HCT116 (cell line): ENCODE data around the gene TBK1. TPM values are rescaled to one million over a fixed set of nuclear protein-coding genes. Genes with fewer than 3 reads are reported as not detected.

Source experiments
- ATAC-seq: fragments of 200-7000 bp; cut with Tn5 transposase; 2 replicates; pipeline ENCODE4 v1.9.1; 2020; ENCODE audit warnings: mild to moderate bottlenecking, moderate library complexity
- BruUV-seq: library from RNA; stranded (reverse); fragments of 400-500 nt; replicated peaks from 2 replicates; lab custom pipeline; 2021; lab: Mats Ljungman, UMichigan
- CTCF ChIA-PET: fragments of 300-600 bp; sonication (Branson Sonifier 250); formaldehyde crosslinking; loops from one replicate; lab custom pipeline; 2021; ENCODE audit warnings: antibody characterized with exemption; lab: Charles Lee
- POLR2A ChIA-PET: fragments of 300-600, 350-600 bp; sonication (Branson Sonifier 250); formaldehyde crosslinking; loops from one replicate; lab custom pipeline; 2021; ENCODE audit warnings: antibody characterized with exemption; lab: Charles Lee
- RAD21 ChIA-PET, 2 experiments: fragments of 300-600 bp; sonication (Branson Sonifier 250); formaldehyde crosslinking; loops; one replicate each; lab custom pipeline; 2023; ENCODE audit warnings: low total read pairs in 2 of 2; ENCODE audit not compliant: uncharacterized antibody in 2 of 2, unreplicated experiment in 2 of 2, low non-redundant PET in 1 of 2; lab: Charles Lee
- DNase-seq: peaks from one replicate; pipeline ENCODE4 v3.0.0-alpha.2; 2010; ENCODE audit warnings: low read depth, low spot score
- H2AFZ ChIP-seq: fragments of 200-600 bp; shearing (Covaris generic), sonication (generic); 2 replicates; pipeline ENCODE4 v1.6.1; 2017; ENCODE audit warnings: low read depth, mixed run types, mixed read lengths, antibody characterized with exemption, low read length; ENCODE audit not compliant: poor library complexity, severe bottlenecking
- H3K27ac ChIP-seq: 2 replicates; pipeline ENCODE4 v1.5.1; 2012; ENCODE audit warnings: low read depth, low read length
- H3K27me3 ChIP-seq: fragments of 200-600 bp; sonication (generic); 2 replicates; pipeline ENCODE4 v1.6.1; 2016; ENCODE audit warnings: mixed run types, low read length, mixed read lengths; ENCODE audit not compliant: insufficient read depth
- H3K36me3 ChIP-seq, 2 experiments: fragments of 200-500 bp in 1 of 2; fragments of 200-600 bp in 1 of 2; sonication (Bioruptor generic) in 1 of 2; sonication (generic) in 1 of 2; 2 replicates each; pipeline versions ENCODE4 v1.5.1 to v1.6.1; 2014 to 2016; ENCODE audit warnings: low read length in 2 of 2, inconsistent platforms in 1 of 2, mixed read lengths in 1 of 2, mixed run types in 1 of 2; ENCODE audit not compliant: insufficient read depth in 2 of 2, control insufficient read depth in 1 of 2
- H3K4me1 ChIP-seq, 2 experiments: fragments of 200-600 bp in 1 of 2; sonication (generic) in 1 of 2; 2 replicates each; pipeline versions ENCODE4 v1.5.1 to v1.6.1; 2012 to 2017; ENCODE audit warnings: low read length in 2 of 2, inconsistent platforms in 1 of 2, mild to moderate bottlenecking in 1 of 2, mixed read lengths in 1 of 2, mixed run types in 1 of 2, moderate library complexity in 1 of 2; ENCODE audit not compliant: insufficient read depth in 2 of 2, control insufficient read depth in 1 of 2
- H3K4me2 ChIP-seq: fragments of 200-600 bp; sonication (generic); 2 replicates; pipeline ENCODE4 v1.6.1; 2017; ENCODE audit warnings: mixed run types, low read length, mixed read lengths
- H3K4me3 ChIP-seq, 2 experiments: fragments of 200-600 bp in 1 of 2; sonication (generic) in 1 of 2; replicated peaks in 1 of 2; 2 replicates each; pipeline ENCODE4 v1.5.1; 2011 to 2016; ENCODE audit warnings: low read length in 2 of 2, control low read depth in 1 of 2, low read depth in 1 of 2, mild to moderate bottlenecking in 1 of 2, mixed read lengths in 1 of 2, mixed run types in 1 of 2
- H3K79me2 ChIP-seq: fragments of 200-600 bp; sonication (generic); 2 replicates; pipeline ENCODE4 v1.6.1; 2017; ENCODE audit warnings: mild to moderate bottlenecking, mixed run types, low read length, moderate library complexity, mixed read lengths; ENCODE audit not compliant: insufficient read depth
- H3K9ac ChIP-seq: fragments of 200-600 bp; sonication (generic); 2 replicates; pipeline ENCODE4 v1.6.1; 2016; ENCODE audit warnings: low read length, mixed read lengths
- H3K9me2 ChIP-seq: fragments of 200-600 bp; sonication (generic), shearing (Covaris generic); 2 replicates; pipeline ENCODE4 v1.6.1; 2017; ENCODE audit warnings: mixed run types, mild to moderate bottlenecking, moderate library complexity; ENCODE audit not compliant: insufficient read depth
- H3K9me3 ChIP-seq, 2 experiments: fragments of 200-500 bp in 1 of 2; fragments of 200-600 bp in 1 of 2; sonication (Bioruptor generic) in 1 of 2; sonication (generic) in 1 of 2; 2 replicates each; pipeline ENCODE4 v1.6.1; 2014 to 2017; ENCODE audit warnings: low read length in 2 of 2, mixed read lengths in 2 of 2, inconsistent platforms in 1 of 2, low read depth in 1 of 2, mild to moderate bottlenecking in 1 of 2, mixed run types in 1 of 2, moderate library complexity in 1 of 2; ENCODE audit not compliant: control insufficient read depth in 1 of 2, insufficient read depth in 1 of 2
- H4K20me1 ChIP-seq: fragments of 200-600 bp; sonication (generic), shearing (Covaris generic); 2 replicates; pipeline ENCODE4 v1.6.1; 2017; ENCODE audit warnings: mixed run types, mild to moderate bottlenecking, moderate library complexity; ENCODE audit not compliant: insufficient read depth
- ATF3 ChIP-seq: IDR thresholded peaks from 2 replicates; pipeline ENCODE4 v1.6.1; 2012
- CBX3 ChIP-seq: IDR thresholded peaks from 2 replicates; pipeline ENCODE4 v1.6.1; 2012; ENCODE audit warnings: low read depth
- CEBPB ChIP-seq: IDR thresholded peaks from 2 replicates; pipeline ENCODE4 v1.6.1; 2012; ENCODE audit warnings: low read depth
- ELF1 ChIP-seq: IDR thresholded peaks from 2 replicates; pipeline ENCODE4 v1.6.1; 2012; ENCODE audit warnings: low read depth, borderline replicate concordance
- EZH2 ChIP-seq: fragments of 200-600 bp; sonication (generic); IDR thresholded peaks from 2 replicates; pipeline ENCODE4 v1.6.1; 2017; ENCODE audit warnings: antibody characterized with exemption, mixed run types
- EZH2phosphoT487 ChIP-seq: fragments of 200-600 bp; IDR thresholded peaks from 2 replicates; pipeline ENCODE4 v1.6.1; 2018; ENCODE audit warnings: antibody characterized with exemption, borderline replicate concordance
- FOSL1 ChIP-seq: IDR thresholded peaks from 2 replicates; pipeline ENCODE4 v1.6.1; 2012; ENCODE audit warnings: low read depth
- JUND ChIP-seq: IDR thresholded peaks from 2 replicates; pipeline ENCODE4 v1.6.1; 2012
- POLR2A ChIP-seq: IDR thresholded peaks from 2 replicates; pipeline ENCODE4 v1.7.0; 2011; ENCODE audit warnings: borderline replicate concordance; ENCODE audit not compliant: insufficient read depth, insufficient read length; ENCODE audit errors: extremely low read depth
- REST ChIP-seq: IDR thresholded peaks from 2 replicates; pipeline ENCODE4 v1.6.1; 2012; ENCODE audit warnings: low read depth
- SP1 ChIP-seq: IDR thresholded peaks from 2 replicates; pipeline ENCODE4 v1.6.1; 2012; ENCODE audit warnings: low read depth
- TCF7L2 ChIP-seq: IDR thresholded peaks from 2 replicates; pipeline ENCODE4 v1.7.0; 2011; ENCODE audit warnings: borderline replicate concordance, inconsistent platforms; ENCODE audit not compliant: insufficient read depth, insufficient read length; ENCODE audit errors: extremely low read depth
- YY1 ChIP-seq: IDR thresholded peaks from 2 replicates; pipeline ENCODE4 v1.6.1; 2011; ENCODE audit warnings: low read length, low read depth, moderate library complexity, mild to moderate bottlenecking; ENCODE audit not compliant: insufficient replicate concordance; ENCODE audit errors: extremely low read depth
- intact Hi-C: fragments of 100-400 bp; cut with micrococcal nuclease; formaldehyde crosslinking; loops from 2 replicates; pipeline ENCODE4 v1.10.0; 2022
- total RNA-seq: library from RNA; stranded (reverse); gene quantifications from one replicate; pipeline ENCODE4 v1.2.1, GENCODE V29; 2021; ENCODE audit not compliant: unreplicated experiment
- TF ChIP-seq, protein P1 (sequence below): IDR thresholded peaks from 2 replicates; pipeline ENCODE4 v1.6.1; 2011; ENCODE audit warnings: mild to moderate bottlenecking, low read length, moderate library complexity; ENCODE audit not compliant: insufficient replicate concordance; ENCODE audit errors: extremely low read depth

TBK1 gene
- total RNA-seq, 1 experiment from 2014 or later = 27.0 TPM

DNA sequence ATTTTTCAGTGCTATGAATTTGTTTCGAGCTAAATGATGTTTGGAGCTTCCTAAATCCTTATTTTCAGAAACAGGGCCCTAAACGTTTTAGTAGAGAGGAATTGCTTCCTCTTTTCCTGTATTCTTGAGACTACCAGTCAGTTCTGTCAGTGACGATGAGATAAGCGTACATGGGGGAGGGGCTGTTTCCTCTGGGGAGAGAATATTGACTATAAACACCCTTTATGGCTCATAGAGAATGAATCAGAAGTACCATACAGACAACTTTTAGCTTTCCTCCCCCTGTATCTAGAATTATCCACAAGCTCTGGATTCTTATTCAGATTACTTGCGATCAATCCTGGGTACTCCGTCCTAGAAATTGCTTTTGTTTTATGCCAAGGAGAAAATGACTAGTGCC, 5.1 kb downstream of the TBK1 start:
- no peak overlapping the region for H3K9ac ChIP-seq
- no peaks in the 10 kb centered on the region for H3K9me2 ChIP-seq
- no peak overlapping the region for H3K27ac ChIP-seq
- no peaks in the 10 kb centered on the region for H3K27me3 ChIP-seq
- no peaks in the 10 kb centered on the region for H3K9me3 ChIP-seq
- no peak overlapping the region for H3K4me3 ChIP-seq
- TF ChIP-seq CEBPB (no peak), EZH2phosphoT487 (no peak), POLR2A (no peak), REST (no peak), ELF1 (no peak), EZH2 (no peak), ATF3 (no peak), JUND (no peak), YY1 (no peak), CBX3 (no peak), TCF7L2 (no peak), FOSL1 (no peak), SP1 (no peak)
- TF ChIP-seq, protein P1, sequence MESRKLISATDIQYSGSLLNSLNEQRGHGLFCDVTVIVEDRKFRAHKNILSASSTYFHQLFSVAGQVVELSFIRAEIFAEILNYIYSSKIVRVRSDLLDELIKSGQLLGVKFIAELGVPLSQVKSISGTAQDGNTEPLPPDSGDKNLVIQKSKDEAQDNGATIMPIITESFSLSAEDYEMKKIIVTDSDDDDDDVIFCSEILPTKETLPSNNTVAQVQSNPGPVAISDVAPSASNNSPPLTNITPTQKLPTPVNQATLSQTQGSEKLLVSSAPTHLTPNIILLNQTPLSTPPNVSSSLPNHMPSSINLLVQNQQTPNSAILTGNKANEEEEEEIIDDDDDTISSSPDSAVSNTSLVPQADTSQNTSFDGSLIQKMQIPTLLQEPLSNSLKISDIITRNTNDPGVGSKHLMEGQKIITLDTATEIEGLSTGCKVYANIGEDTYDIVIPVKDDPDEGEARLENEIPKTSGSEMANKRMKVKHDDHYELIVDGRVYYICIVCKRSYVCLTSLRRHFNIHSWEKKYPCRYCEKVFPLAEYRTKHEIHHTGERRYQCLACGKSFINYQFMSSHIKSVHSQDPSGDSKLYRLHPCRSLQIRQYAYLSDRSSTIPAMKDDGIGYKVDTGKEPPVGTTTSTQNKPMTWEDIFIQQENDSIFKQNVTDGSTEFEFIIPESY = no peak
- TF ChIP-seq, all 23 proteins: peak for 0
- ChIA-PET RAD21 (no interaction called here), POLR2A (no interaction called here), CTCF (no interaction called here)
- peaks cover 7 to 9% of the 10 kb centered on the region in 2 experiments for H3K4me1 ChIP-seq
- DNase-seq (no peak), ATAC-seq (no peak)
- no TSS peak for BruUV-seq
- H2AFZ ChIP-seq = no peak overlapping the region
- H3K4me2 ChIP-seq = no peak overlapping the region
- no peaks in the 10 kb centered on the region; the same call in 1 of the 2 replicates for H4K20me1 ChIP-seq
- intact Hi-C loops = loop anchor here (10.0 kb wide), 1 partner anchor 148 kb away; no protein-coding TSS in a partner anchor
- peaks cover 6 to 26% of the 10 kb centered on the region in 2 experiments; a peak in 3 of 4 replicates for H3K36me3 ChIP-seq
- peaks cover 91% of the 10 kb centered on the region for H3K79me2 ChIP-seq
